ENCODE measurements around the gene GMIP.

- TF ChIP-seq POLR2A (IDR thresholded peaks at IDR 0.05) (no peak), CTCF (IDR thresholded peaks at IDR 0.05) (no peak)
These were observed 5.8 kb downstream of the GMIP start for GRCh38 chr19:19637523-19638251.
